HG03039 (cell line): ENCODE results near the gene PISD.

ENCODE experiments used
- ATAC-seq: cut with Tn5 transposase; IDR thresholded peaks from one replicate; pipeline ENCODE4 v1.9.1; 2021; ENCODE audit warnings: mild to moderate bottlenecking, moderate library complexity; ENCODE audit not compliant: unreplicated experiment

The PISD gene

GRCh38 chr22:31652911-31653684 is 8.9 kb downstream of the PISD start:
- no peak for ATAC-seq

- no peak for ATAC-seq
These were observed 9.9 kb downstream of the PISD start for GRCh38 chr22:31652088-31652487.

- no peak for ATAC-seq
These were observed 10.4 kb downstream of the PISD start for GRCh38 chr22:31651664-31652063.

GRCh38 chr22:31650391-31650790 is 11.6 kb downstream of the PISD start:
- no peak for ATAC-seq

- ATAC-seq: no peak
These were observed 14.3 kb downstream of the PISD start for GRCh38 chr22:31647523-31648320.

- ATAC-seq: no peak
These were observed 14.9 kb downstream of the PISD start for GRCh38 chr22:31647066-31647465.

- peak; percentile 48 for ATAC-seq
These were observed 15.6 kb downstream of the PISD start for GRCh38 chr22:31646186-31647019.

GRCh38 chr22:31639436-31640039 is 22.5 kb downstream of the PISD start:
- ATAC-seq: no peak

- peak; percentile 25 for ATAC-seq
These were observed 24.0 kb downstream of the PISD start for GRCh38 chr22:31637891-31638618.

GRCh38 chr22:31637447-31637890 is 24.5 kb downstream of the PISD start:
- ATAC-seq: peak; percentile 41

GRCh38 chr22:31635638-31636306 is 26.2 kb downstream of the PISD start:
- no peak for ATAC-seq

GRCh38 chr22:31631436-31631835 is 30.6 kb downstream of the PISD start:
- no peak for ATAC-seq

GRCh38 chr22:31630331-31631329 is 31.4 kb downstream of the PISD start:
- peak; percentile 42 for ATAC-seq

GRCh38 chr22:31629741-31630184 is 32.3 kb downstream of the PISD start:
- no peak for ATAC-seq

- no peak for ATAC-seq
These were observed 32.9 kb downstream of the PISD start for GRCh38 chr22:31628969-31629708.

- ATAC-seq: no peak
These were observed 33.7 kb downstream of the PISD start for GRCh38 chr22:31628362-31628761.

GRCh38 chr22:31627223-31627731 is 34.7 kb downstream of the PISD start:
- no peak for ATAC-seq
